CD4-positive, alpha-beta T cell treated with Interleukin-17A for 4 hours (primary cell): Measurements from ENCODE around the gene SIX3.

Experiments used
- DNase-seq: peaks from one replicate; pipeline ENCODE4 v3.0.0-alpha.2; 2020; ENCODE audit warnings: mixed read lengths

SIX3 gene

GRCh38 chr2:44941551-44942234 is at the start of gene SIX3:
TSS of gene SIX3 (plus strand) at chr2:44941702. CDS start at chr2:44942105, 403 bp downstream.
- no peak for DNase-seq

DNA sequence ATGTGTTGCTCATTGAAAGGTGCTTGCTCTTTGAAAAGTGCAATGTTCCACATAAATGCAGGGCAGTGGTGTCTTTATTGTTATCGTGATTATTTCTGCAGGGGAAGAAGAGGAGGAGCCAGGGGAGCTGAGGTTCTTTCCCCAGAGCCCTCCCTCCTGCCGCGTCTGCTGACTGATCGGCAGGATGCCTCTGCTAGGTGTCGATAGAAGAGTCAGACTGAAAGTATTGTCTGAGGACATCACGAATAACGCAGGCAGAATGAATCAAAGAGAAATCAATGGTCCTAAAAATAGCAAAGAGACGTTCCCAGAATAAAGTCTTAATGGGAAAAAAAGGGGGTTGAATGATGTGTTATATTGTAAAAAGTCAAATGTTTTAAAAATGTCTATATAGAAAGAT is 47.4 kb upstream of the SIX3 start:
- no peak for DNase-seq

DNA sequence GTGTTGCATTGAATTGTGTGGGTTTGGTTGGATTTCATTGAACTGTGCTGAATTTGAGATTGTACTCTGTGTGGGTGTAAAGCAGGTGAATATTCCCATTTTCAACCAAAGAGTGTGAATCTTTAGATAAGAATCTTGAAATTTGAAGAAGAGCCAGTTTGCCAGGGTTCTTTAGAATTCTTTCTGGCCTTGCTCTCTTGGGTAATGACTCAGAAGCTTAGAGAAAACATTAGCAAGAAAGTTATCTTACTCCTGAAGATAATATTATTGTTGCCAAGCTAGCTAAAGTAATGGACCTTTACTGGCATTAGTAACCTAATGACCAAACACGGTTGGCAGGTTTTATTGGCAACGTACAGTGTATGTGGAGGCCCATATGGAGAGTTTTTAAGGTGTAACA is 46.4 kb upstream of the SIX3 start:
- DNase-seq, result no peak

- no peak for DNase-seq
Observed at GRCh38 chr2:44897406-44897805, 44.1 kb upstream of the SIX3 start.

DNA sequence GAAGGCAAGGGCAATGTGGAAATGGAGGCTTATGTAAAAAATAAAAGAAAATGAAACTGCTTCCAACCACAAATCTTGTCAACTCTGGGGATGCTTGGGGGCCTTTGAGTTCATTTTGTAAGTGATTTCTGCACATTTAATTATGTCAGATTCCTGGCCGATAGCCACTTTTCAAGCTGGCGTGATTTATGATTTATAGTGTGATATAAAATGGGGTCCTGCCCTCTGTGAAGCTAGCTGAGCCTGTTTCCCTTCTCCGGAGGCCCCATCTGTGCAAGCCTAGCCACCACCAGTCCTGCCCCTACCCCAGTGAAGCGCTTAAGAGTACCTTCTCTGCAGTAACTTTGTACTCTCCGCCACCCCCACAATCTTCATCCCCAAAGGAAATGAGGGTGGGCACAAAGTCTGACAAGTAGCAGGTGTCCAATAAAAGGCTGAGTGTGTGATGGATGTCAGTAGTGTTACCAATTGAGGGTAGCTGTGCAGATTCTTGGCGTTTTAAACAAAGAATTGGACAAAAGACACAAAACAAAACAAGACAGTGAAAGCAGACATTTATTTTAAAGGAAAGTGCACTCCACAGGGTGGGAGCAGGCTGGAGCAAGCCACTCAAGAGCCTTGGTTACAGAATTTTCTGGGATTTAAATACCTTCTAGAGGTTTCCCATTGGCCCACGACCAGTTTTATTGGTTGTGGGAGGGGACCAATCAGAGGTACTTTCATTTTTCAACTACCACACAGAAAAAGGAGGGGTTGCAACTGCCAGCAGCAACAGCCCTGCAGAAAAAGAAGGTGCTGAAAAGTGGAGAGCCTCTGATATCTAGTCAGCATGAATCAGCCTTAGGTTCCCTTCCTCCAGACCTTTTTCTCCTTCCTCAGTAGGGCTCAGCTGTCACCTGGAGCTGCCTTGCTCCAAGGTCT is 39.0 kb upstream of the SIX3 start:
- DNase-seq, result no peak

- DNase-seq, result no peak
Observed at GRCh38 chr2:44904578-44904977, 36.9 kb upstream of the SIX3 start.

DNA sequence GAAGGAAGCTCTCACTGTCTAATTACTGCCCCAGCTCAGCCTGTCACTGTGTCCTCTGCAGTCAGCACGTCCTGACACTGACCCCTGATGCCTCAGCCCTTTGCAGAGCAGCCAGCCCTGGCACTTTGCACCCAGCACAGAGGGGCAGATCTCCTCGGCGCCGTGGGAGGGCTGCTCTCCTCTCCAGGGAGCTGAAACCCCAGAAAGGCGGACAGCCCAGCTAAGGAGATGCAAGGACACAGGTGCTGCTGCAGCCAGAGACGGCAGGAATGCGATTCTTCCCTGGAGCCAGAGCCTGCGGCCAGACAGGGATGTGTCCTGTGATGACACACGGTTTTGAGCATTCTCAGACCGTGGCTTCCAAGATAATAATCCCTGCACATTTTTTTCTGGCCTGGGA is 34.5 kb upstream of the SIX3 start:
- DNase-seq, result no peak

DNA sequence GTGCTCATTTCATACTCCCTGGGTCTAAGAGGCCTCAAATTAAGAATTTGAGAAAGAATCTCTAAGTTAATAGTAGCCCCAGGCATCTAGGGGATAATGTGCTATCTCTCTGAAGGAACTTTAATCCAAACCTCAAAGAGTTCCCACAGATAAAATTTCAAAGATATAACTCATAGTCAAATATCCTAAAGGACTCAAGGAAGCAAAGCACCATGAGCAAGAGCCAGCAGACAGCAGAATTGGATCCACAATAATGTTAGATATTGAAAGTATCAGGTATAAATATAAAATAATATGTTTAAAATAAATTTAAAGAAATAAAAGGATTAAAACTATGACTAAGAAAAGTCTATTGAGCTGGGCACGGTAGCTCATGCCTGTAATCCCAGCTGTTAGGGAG is 31.7 kb upstream of the SIX3 start:
- DNase-seq, result no peak

DNA sequence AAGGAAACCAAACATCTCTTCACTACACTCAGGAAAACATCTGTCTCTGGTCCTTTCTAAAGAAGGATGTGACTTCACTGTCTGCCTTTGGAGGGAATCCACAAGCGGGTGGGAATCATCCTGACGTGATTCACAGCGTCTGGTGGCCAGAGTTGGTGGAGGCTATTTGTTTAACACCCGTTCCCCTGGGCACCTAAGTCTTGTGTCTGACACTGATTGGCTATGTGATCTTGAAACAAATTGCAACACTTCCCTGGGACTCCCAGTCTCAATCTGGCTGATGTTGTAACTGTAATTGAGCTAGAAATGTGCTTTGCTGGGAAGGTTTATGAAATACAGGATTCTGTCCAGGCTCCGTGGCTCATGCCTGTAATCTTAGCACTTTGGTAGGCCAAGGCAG is 28.8 kb upstream of the SIX3 start:
- DNase-seq, result no peak

DNA sequence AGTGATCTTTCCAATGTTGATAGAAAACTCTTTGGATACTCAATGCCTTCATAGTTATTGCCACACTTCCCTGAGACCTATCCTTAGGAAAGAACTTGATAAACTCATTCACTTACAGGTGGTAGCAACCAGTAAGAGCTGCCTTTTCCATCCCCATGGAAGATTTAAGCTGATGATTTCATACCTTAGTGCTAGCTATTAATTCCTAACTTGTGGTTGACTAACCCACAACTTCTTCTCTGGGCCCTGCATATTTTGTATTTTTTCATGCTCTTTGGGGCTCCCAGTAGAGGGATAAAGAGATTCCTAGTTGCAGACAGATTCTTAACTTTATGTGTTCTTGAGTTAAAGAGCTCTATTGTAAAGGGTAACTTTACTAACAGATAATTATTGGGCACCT is 25.2 kb upstream of the SIX3 start:
- no peak for DNase-seq

DNA sequence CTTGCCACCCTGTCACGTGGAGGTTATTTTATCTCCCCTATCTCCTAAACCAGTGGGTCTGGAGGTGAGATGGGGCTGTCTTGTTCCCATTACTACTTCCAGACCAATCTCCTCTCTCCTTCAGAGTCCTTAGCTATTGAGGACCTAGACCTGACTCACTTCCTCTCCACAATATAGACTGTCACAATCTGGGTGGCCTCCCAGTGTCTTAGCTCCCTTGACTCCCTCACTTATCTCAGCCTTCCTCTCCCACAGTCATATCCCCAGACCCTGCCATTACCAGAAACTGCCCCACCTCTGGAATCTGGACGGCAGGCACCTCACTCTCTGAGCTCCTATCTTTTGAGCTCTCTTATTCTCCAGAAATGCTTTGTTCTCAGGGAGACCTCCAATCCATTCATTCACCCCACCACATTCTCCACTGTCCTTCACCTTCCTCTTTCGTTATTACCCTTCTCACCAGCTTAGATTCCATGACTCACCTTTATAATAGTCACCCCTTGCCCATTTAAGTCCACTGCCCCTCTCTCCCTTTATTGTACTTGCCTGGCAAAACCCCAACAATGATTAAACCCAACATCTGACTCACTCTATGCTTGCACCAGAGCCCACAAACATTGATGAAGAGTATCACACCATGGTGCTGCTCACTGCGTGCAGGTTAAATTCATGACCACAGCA is 23.3 kb upstream of the SIX3 start:
- no peak for DNase-seq

- DNase-seq, result no peak
Observed at GRCh38 chr2:44920751-44921150, 20.8 kb upstream of the SIX3 start.

DNA sequence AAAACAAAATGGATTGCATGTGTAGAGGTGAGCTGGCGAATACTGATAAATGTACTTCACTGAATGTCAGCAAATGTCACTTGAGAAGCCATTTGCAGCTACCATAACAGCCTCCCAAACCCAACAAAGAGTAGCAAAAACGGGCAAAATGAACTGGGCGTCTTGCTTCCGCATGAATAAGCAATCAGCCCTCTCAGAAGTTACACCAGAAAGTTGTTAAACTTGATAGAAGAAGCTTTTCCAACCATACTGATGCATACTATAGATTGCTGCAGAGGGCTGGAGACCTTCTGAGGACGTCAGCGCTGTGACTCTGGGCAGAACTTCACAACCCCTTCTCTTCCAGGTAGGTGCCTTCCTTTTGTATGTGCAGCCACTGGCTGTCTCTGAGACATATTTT is 18.7 kb upstream of the SIX3 start:
- no peak for DNase-seq

- DNase-seq, result no peak
Observed at GRCh38 chr2:44925561-44926136, 15.9 kb upstream of the SIX3 start.

- no peak for DNase-seq
Observed at GRCh38 chr2:44926957-44927356, 14.5 kb upstream of the SIX3 start.

GRCh38 chr2:44927985-44928482 is 13.5 kb upstream of the SIX3 start:
- no peak for DNase-seq

DNA sequence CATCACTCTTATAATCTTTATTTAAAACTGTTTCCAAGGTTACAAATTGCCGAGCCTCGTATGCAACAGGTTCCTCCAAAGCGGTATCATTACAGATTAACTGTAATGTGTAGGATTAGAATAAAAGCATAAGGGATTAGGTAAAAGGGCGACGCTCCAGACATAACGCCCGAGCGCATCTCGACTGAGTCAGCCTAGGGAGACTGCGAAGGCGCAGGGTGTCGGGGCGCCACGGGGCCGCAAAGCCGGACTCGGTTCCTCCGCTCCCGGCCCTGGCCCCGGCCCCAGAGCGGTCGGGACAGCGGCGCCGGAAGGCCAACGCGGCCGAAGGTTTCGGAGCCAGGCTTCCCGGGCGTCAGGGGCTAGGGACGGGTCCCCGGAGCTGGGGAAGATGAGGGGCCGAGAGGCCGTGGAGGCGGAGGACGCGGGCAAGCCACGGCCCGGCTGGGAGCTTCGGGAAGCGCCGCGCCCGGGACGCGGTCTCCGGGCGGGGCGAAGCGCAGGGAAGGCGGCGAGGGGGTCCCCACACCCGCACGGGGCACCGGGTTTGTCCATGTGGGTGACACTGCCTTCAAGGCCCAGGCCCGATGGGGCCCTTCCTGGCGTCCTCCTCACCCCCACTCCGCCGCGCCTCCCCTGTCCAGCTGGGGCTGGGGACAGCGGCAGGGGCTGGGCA is 12.9 kb upstream of the SIX3 start:
- no peak for DNase-seq

DNA sequence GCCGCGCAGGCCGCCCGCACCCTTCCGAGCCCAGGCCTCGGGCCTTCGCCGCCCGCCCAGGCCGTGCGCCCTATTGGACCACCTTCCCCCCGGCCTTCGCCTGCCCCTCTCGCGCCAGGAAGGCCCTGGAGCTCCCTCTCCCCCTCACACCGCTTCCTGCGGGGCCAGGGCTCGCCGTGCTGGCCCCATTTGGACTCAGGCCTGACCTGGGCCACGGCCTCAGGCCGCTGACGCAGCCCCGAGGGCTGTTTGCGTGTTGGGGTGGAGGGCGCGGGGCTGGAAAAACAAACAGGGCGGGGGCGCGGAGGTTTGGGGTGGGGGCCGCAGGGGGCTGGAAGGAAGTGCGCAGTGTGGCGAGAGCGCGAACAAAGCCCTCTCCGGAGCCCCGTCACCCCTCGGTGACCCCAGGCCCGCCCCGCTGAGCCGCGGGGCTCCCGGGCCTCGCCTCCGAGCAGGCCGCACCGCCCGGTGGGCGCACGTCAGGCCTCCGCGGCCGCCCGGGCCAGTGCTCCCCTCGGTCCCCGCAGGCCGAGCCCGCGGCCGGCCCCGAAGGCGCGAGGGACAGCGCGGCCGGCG is 12.3 kb upstream of the SIX3 start:
- no peak for DNase-seq

- DNase-seq, result no peak
Observed at GRCh38 chr2:44929735-44930273, 11.7 kb upstream of the SIX3 start.

DNA sequence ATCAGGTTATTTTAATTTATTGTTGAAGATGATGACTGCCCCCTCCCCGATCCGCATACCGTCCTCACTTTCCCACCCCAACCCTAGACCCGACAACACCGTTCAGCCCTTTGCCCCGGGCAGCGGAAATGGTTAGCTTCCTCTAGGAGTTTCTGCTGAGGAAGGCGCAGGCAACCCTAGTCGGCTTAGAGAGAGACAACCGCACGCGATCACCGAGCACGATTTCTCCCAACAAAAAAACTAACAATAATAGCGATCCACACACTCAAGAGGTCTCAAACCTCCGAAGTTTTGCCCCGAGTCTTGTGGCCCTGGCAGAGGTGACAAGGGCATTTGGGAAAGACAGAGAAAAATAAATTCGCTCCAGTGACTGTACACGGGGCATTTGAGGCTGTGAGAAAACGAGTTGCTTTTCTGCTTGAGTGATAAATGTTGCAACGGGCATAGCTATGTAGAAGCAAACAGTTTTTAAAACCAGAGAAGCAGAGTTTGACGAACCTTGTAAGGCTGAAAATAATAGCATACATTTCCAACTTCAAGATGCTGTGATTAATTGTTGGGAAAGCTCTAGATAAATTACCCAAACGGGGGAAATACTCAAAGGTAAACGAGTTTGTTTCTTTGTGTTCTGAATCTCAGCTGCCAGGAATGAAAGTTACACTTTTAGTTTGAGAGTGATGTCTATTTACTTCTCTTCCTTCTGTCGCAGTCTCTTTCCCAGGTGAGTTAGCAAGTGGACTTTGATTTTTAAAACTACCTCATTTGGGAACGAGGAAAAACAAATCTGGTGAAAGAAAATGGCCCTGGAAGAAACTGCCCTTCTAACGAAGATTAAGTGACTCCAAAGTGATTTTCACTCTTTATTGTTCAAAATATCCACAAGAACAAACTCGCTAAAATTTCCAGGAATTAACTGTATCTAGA is 11.0 kb upstream of the SIX3 start:
- DNase-seq, result no peak
